ENCODE measurements around the gene ATG16L1.

DNA sequence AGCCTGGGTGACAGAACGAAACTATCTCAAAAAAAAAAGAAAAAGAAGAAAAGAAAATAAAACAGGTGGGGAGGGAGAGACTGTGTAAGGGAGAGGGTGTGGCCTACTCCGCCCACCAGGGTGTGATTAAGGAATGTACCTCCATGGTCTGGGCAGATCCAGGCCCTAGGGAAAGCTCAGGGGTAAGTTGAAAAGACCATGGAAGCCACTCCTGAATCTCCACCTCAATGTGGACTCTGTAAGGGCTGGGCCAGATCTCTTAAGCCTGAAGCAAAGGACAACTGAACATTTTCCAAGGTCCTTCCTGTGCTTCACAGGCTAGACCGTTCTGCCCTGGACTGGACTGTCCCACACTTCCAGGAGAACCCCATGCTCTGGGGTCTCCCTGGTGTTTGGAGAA is 9.7 kb upstream of the ATG16L1 start:
- TF ChIP-seq, protein P1, sequence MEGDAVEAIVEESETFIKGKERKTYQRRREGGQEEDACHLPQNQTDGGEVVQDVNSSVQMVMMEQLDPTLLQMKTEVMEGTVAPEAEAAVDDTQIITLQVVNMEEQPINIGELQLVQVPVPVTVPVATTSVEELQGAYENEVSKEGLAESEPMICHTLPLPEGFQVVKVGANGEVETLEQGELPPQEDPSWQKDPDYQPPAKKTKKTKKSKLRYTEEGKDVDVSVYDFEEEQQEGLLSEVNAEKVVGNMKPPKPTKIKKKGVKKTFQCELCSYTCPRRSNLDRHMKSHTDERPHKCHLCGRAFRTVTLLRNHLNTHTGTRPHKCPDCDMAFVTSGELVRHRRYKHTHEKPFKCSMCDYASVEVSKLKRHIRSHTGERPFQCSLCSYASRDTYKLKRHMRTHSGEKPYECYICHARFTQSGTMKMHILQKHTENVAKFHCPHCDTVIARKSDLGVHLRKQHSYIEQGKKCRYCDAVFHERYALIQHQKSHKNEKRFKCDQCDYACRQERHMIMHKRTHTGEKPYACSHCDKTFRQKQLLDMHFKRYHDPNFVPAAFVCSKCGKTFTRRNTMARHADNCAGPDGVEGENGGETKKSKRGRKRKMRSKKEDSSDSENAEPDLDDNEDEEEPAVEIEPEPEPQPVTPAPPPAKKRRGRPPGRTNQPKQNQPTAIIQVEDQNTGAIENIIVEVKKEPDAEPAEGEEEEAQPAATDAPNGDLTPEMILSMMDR (IDR thresholded peaks at IDR 0.05) = no peak
- TF ChIP-seq POLR2A (IDR thresholded peaks at IDR 0.05; ENCODE audit: low read depth) (no peak), POLR2AphosphoS5 (IDR thresholded peaks at IDR 0.05) (no peak), EP300 (IDR thresholded peaks at IDR 0.05) (no peak)

Measured in esophagus muscularis mucosa (tissue), 4 donors.